Measurements from ENCODE around the gene GPSM1.

The GPSM1 gene

GRCh38 chr9:136358888-136359287 is 31.5 kb downstream of the GPSM1 start:
- Mint-ChIP-seq H3K27ac (no peak overlapping the region), H3K36me3 (peaks cover 22% of the 10 kb centered on the region), H3K9me3 (no peaks in the 10 kb centered on the region), H3K27me3 (peaks cover 11% of the 10 kb centered on the region), H3K4me3 (no peak overlapping the region), H3K4me1 (peaks cover 8% of the 10 kb centered on the region)
- ATAC-seq: no peak

- Mint-ChIP-seq H3K27ac (no peak overlapping the region), H3K9me3 (no peaks in the 10 kb centered on the region), H3K4me1 (peaks cover 8% of the 10 kb centered on the region), H3K27me3 (no peaks in the 10 kb centered on the region), H3K4me3 (no peak overlapping the region), H3K36me3 (peaks cover 22% of the 10 kb centered on the region)
- ATAC-seq: no peak
These were observed 32.7 kb downstream of the GPSM1 start for GRCh38 chr9:136359774-136360718.

- H3K9me3 Mint-ChIP-seq: no peaks in the 10 kb centered on the region
- no peak overlapping the region for H3K27ac Mint-ChIP-seq
- peaks cover 14% of the 10 kb centered on the region for H3K4me1 Mint-ChIP-seq
- no peaks in the 10 kb centered on the region for H3K27me3 Mint-ChIP-seq
- no peak overlapping the region for H3K4me3 Mint-ChIP-seq
- peaks cover 22% of the 10 kb centered on the region for H3K36me3 Mint-ChIP-seq
- ATAC-seq: no peak
These were observed 33.9 kb downstream of the GPSM1 start for GRCh38 chr9:136361047-136361753.

- no peak overlapping the region for H3K27ac Mint-ChIP-seq
- H3K27me3 Mint-ChIP-seq: no peaks in the 10 kb centered on the region
- H3K9me3 Mint-ChIP-seq: no peaks in the 10 kb centered on the region
- H3K4me3 Mint-ChIP-seq: no peak overlapping the region
- peaks cover 22% of the 10 kb centered on the region for H3K36me3 Mint-ChIP-seq
- no peak for ATAC-seq
- H3K4me1 Mint-ChIP-seq: peaks cover 16% of the 10 kb centered on the region
These were observed 34.6 kb downstream of the GPSM1 start for GRCh38 chr9:136361754-136362449.

- peak overlapping the region; percentile 82 for H3K27ac Mint-ChIP-seq
- H3K4me3 Mint-ChIP-seq: peak overlapping the region; percentile 89
- no peaks in the 10 kb centered on the region for H3K27me3 Mint-ChIP-seq
- peaks cover 22% of the 10 kb centered on the region for H3K36me3 Mint-ChIP-seq
- no peak for ATAC-seq
- no peaks in the 10 kb centered on the region for H3K9me3 Mint-ChIP-seq
- H3K4me1 Mint-ChIP-seq: peaks cover 16% of the 10 kb centered on the region
These were observed 35.1 kb downstream of the GPSM1 start for GRCh38 chr9:136362450-136362784.

- H3K4me1 Mint-ChIP-seq: peaks cover 16% of the 10 kb centered on the region
- H3K27me3 Mint-ChIP-seq: no peaks in the 10 kb centered on the region
- peak; percentile 92 for ATAC-seq
- H3K36me3 Mint-ChIP-seq: peaks cover 22% of the 10 kb centered on the region
- H3K27ac Mint-ChIP-seq: peak within 1 kb of the TSS; percentile 82
- H3K4me3 Mint-ChIP-seq: peak within 1 kb of the TSS; percentile 89
- H3K9me3 Mint-ChIP-seq: no peaks in the 10 kb centered on the region
These were observed 36.0 kb downstream of the GPSM1 start, which contains the start of gene DNLZ for GRCh38 chr9:136363106-136363948. DNLZ (minus strand) TSS chr9:136363744; CDS start chr9:136363714, 30 bp downstream.

- peak overlapping the region; percentile 89 for H3K4me3 Mint-ChIP-seq
These were observed 36.8 kb downstream of the GPSM1 start for GRCh38 chr9:136363949-136364748.

GRCh38 chr9:136364942-136365774 is 37.8 kb downstream of the GPSM1 start:
- ATAC-seq: no peak
- Mint-ChIP-seq H3K4me3 (no peak overlapping the region), H3K36me3 (peaks cover 21% of the 10 kb centered on the region), H3K9me3 (no peaks in the 10 kb centered on the region), H3K27ac (no peak overlapping the region), H3K4me1 (peaks cover 16% of the 10 kb centered on the region), H3K27me3 (no peaks in the 10 kb centered on the region)

More at GRCh38 chr9:136363949-136364748, 36.8 kb downstream of the GPSM1 start:
- Mint-ChIP-seq H3K4me1 (peaks cover 16% of the 10 kb centered on the region), H3K27me3 (no peaks in the 10 kb centered on the region), H3K27ac (no peak overlapping the region), H3K36me3 (peaks cover 22% of the 10 kb centered on the region), H3K9me3 (no peaks in the 10 kb centered on the region)
- ATAC-seq: no peak

GRCh38 chr9:136365775-136366222 is 38.5 kb downstream of the GPSM1 start:
- H3K9me3 Mint-ChIP-seq: no peaks in the 10 kb centered on the region
- no peaks in the 10 kb centered on the region for H3K27me3 Mint-ChIP-seq
- no peak overlapping the region for H3K27ac Mint-ChIP-seq
- peaks cover 16% of the 10 kb centered on the region for H3K4me1 Mint-ChIP-seq
- H3K36me3 Mint-ChIP-seq: peaks cover 15% of the 10 kb centered on the region
- no peak overlapping the region for H3K4me3 Mint-ChIP-seq
- no peak for ATAC-seq

GRCh38 chr9:136366826-136367225 is 39.5 kb downstream of the GPSM1 start:
- Mint-ChIP-seq H3K4me1 (peaks cover 16% of the 10 kb centered on the region), H3K27ac (no peak overlapping the region), H3K27me3 (no peaks in the 10 kb centered on the region), H3K4me3 (no peak overlapping the region), H3K36me3 (peaks cover 8% of the 10 kb centered on the region), H3K9me3 (no peaks in the 10 kb centered on the region)
- ATAC-seq: no peak

GRCh38 chr9:136367296-136368145 is 40.2 kb downstream of the GPSM1 start:
- Mint-ChIP-seq H3K4me3 (no peak overlapping the region), H3K4me1 (peaks cover 18% of the 10 kb centered on the region), H3K9me3 (no peaks in the 10 kb centered on the region), H3K27ac (no peak overlapping the region), H3K27me3 (no peaks in the 10 kb centered on the region), H3K36me3 (peaks cover 2% of the 10 kb centered on the region)
- ATAC-seq: no peak

GRCh38 chr9:136368190-136368589 is 40.9 kb downstream of the GPSM1 start:
- H3K4me3 Mint-ChIP-seq: no peak overlapping the region
- no peaks in the 10 kb centered on the region for H3K36me3 Mint-ChIP-seq
- no peak for ATAC-seq
- no peak overlapping the region for H3K27ac Mint-ChIP-seq
- peaks cover 19% of the 10 kb centered on the region for H3K4me1 Mint-ChIP-seq
- H3K27me3 Mint-ChIP-seq: no peaks in the 10 kb centered on the region
- H3K9me3 Mint-ChIP-seq: no peaks in the 10 kb centered on the region
